GM12892 (cell line): ENCODE data around the gene NUF2.

Experiments used
- POLR2A ChIP-seq: IDR thresholded peaks from 2 replicates; pipeline ENCODE4 v1.6.1; 2011; ENCODE audit warnings: low read depth, low read length, control low read depth
- TAF1 ChIP-seq: IDR thresholded peaks from 2 replicates; pipeline ENCODE4 v1.6.1; 2011; ENCODE audit warnings: low read depth, mild to moderate bottlenecking, control low read depth, low read length, borderline replicate concordance

- TF ChIP-seq TAF1: no peak
- TF ChIP-seq POLR2A: no peak
Observed at GRCh38 chr1:163382395-163382794, 60.6 kb downstream of the NUF2 start.
